Right lobe of liver (tissue), 4 donors: ENCODE data around the gene SLC22A23.

ENCODE experiments used
- POLR2A ChIP-seq: fragments of 450-650 bp; IDR thresholded peaks from one replicate; pipeline ENCODE4 v1.6.1; 2017; ENCODE audit warnings: antibody characterized with exemption, mild to moderate bottlenecking
- TF ChIP-seq, protein P1 (sequence below), 4 donors: fragments of 200-600 bp in 3 of 4; fragments of 450-650 bp in 1 of 4; IDR thresholded peaks; one replicate each; pipeline versions ENCODE4 v1.5.1 to v1.8.0; 2016 to 2022; ENCODE audit warnings: antibody characterized with exemption in 4 of 4, mild to moderate bottlenecking in 2 of 4
- donor health status: DM: no; HTN: no; CAD: no.
- donor health status: DM: no; HTN: no; CAD: no.
- donor health status: DM: no; HTN: yes; CAD: no.

DNA sequence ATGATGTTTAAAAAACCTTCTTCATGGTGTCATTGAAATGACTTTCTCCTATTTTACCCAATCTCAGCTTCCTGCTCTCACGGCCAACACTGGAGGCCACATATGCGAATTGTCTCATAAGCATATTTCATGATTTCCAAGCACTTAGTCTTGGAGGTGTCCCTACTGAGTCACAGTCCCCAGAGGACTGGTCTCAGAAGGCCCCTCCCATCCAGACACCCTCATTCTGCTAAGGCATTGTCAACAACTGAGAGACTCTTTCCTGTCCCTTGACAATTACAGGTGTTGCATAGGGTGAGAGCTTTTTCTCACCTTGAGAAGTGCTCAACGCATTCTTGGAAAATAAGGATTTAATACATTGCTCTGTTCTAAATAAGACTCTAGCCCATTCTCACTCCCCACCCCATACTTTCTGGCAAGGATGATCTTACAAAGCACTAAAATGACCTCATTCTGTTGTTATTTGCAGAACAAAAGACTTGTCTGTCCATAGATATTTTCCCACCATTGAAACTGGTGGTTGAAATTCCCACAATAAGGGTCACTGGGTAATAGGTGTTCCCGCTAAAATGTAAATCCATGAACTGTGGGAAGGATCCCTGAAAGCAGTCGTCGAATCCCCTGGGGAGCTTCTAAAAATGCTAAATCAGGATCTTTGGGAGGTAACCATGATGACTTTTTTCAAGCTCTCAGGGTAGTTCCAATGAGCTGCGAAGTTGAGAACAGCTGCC is 32.3 kb upstream of the SLC22A23 start:
- TF ChIP-seq, protein P1, sequence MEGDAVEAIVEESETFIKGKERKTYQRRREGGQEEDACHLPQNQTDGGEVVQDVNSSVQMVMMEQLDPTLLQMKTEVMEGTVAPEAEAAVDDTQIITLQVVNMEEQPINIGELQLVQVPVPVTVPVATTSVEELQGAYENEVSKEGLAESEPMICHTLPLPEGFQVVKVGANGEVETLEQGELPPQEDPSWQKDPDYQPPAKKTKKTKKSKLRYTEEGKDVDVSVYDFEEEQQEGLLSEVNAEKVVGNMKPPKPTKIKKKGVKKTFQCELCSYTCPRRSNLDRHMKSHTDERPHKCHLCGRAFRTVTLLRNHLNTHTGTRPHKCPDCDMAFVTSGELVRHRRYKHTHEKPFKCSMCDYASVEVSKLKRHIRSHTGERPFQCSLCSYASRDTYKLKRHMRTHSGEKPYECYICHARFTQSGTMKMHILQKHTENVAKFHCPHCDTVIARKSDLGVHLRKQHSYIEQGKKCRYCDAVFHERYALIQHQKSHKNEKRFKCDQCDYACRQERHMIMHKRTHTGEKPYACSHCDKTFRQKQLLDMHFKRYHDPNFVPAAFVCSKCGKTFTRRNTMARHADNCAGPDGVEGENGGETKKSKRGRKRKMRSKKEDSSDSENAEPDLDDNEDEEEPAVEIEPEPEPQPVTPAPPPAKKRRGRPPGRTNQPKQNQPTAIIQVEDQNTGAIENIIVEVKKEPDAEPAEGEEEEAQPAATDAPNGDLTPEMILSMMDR (IDR thresholded peaks at IDR 0.05) = no peak
- TF ChIP-seq POLR2A = no peak
